Activated effector memory CD4-positive, alpha-beta T cell treated with anti-CD3 and anti-CD28 coated beads, Interleukin-2, amount 50 U/mL, for 16 hours (primary cell): ENCODE data around the gene CNTN5.

ENCODE experiments used
- DNase-seq: peaks from one replicate; pipeline ENCODE4 v3.0.0-alpha.2; 2020

CNTN5 gene

GRCh38 chr11:99640671-99641070, 619.9 kb downstream of the CNTN5 start:
- DNase-seq: no peak

GRCh38 chr11:99645934-99646333, 625.2 kb downstream of the CNTN5 start:
- no peak for DNase-seq

- no peak for DNase-seq
Measured at GRCh38 chr11:99670067-99670676, 649.4 kb downstream of the CNTN5 start.

- no peak for DNase-seq
Measured at GRCh38 chr11:99671808-99672409, 651.2 kb downstream of the CNTN5 start.

- no peak for DNase-seq
Measured at GRCh38 chr11:99676292-99676691, 655.5 kb downstream of the CNTN5 start.

GRCh38 chr11:99682171-99682570, 661.4 kb downstream of the CNTN5 start:
- no peak for DNase-seq

- no peak for DNase-seq
Measured at GRCh38 chr11:99682646-99683045, 661.9 kb downstream of the CNTN5 start.

- DNase-seq: no peak
Measured at GRCh38 chr11:99683933-99684332, 663.2 kb downstream of the CNTN5 start.

- no peak for DNase-seq
Measured at GRCh38 chr11:99686838-99687237, 666.1 kb downstream of the CNTN5 start.

GRCh38 chr11:99687320-99687719, 666.6 kb downstream of the CNTN5 start:
- DNase-seq: no peak

GRCh38 chr11:99693941-99694492, 673.3 kb downstream of the CNTN5 start:
- no peak for DNase-seq

GRCh38 chr11:99695106-99695505, 674.4 kb downstream of the CNTN5 start:
- no peak for DNase-seq

- no peak for DNase-seq
Measured at GRCh38 chr11:99706848-99707247, 686.1 kb downstream of the CNTN5 start.

- no peak for DNase-seq
Measured at GRCh38 chr11:99708928-99709672, 688.4 kb downstream of the CNTN5 start.

GRCh38 chr11:99716302-99716701, 695.6 kb downstream of the CNTN5 start:
- DNase-seq: no peak

GRCh38 chr11:99718291-99718690, 697.5 kb downstream of the CNTN5 start:
- no peak for DNase-seq

- DNase-seq: no peak
Measured at GRCh38 chr11:99739464-99740089, 718.8 kb downstream of the CNTN5 start.

GRCh38 chr11:99742501-99742900, 721.8 kb downstream of the CNTN5 start:
- DNase-seq: no peak

- no peak for DNase-seq
Measured at GRCh38 chr11:99759787-99760186, 739.0 kb downstream of the CNTN5 start.

- no peak for DNase-seq
Measured at GRCh38 chr11:99766811-99767210, 746.1 kb downstream of the CNTN5 start.

- DNase-seq: no peak
Measured at GRCh38 chr11:99773646-99774045, 752.9 kb downstream of the CNTN5 start.

- no peak for DNase-seq
Measured at GRCh38 chr11:99781074-99781473, 760.3 kb downstream of the CNTN5 start.

GRCh38 chr11:99791354-99791753, 770.6 kb downstream of the CNTN5 start:
- no peak for DNase-seq

- no peak for DNase-seq
Measured at GRCh38 chr11:99795999-99796398, 775.2 kb downstream of the CNTN5 start.
